Erythroblast (primary cell): ENCODE results near the gene GDF10.

ENCODE experiments used
- GATA1 ChIP-seq: IDR thresholded peaks from 2 replicates; pipeline ENCODE4 v1.6.1; 2011; ENCODE audit warnings: low read depth, mild to moderate bottlenecking, control low read depth, low read length, moderate library complexity
- POLR2A ChIP-seq: IDR thresholded peaks from 2 replicates; pipeline ENCODE4 v1.6.1; 2011; ENCODE audit warnings: mild to moderate bottlenecking, low read length

- TF ChIP-seq POLR2A (no peak), GATA1 (no peak)
These were observed 50.0 kb downstream of the GDF10 start for GRCh38 chr10:47349941-47350371.
